Measurements from ENCODE around the gene KRT81.
"Not testable (repeated sequence)": the region's sequence is repeated elsewhere in the genome, so short reads cannot be mapped to it uniquely, and the experiment has no call there.

KRT81 gene

DNA sequence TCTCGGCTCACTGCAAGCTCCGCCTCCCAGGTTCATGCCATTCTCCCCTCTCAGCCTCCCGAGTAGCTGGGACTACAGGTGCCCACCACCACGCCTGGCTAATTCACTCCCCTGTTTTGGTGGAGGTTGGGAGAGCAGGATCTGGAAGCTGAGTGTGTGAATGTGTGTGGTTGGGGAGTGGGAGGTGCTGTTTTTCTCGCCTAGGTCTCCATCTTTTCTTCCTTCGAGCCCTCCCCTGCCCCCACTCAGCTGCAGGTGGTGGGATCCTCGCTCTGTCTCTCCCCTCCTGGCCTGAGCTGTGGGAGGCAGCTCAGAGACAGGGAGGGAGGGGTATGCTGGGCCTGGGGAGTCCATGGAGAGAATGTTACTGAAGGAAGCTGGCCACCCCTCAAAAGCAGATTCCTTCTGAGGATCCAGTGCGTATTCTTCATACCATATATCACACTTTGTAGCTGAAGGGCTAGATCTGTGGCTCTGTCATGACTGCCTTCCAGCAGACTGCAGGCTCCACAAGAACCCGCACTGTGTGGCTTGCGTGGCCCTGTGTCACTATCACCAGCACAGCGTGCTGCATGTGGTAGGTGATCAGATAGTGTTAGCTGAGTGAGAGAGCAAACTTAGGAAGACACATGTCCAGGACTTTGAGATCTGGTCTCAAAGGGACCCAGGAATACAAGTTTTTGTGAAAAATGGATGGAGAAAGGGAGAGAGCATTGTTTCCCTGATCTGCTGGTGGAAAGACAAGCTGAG is 27.1 kb upstream of the KRT81 start:
- DNase-seq (ENCODE audit: low read depth): no peak
- TF ChIP-seq, protein P1, sequence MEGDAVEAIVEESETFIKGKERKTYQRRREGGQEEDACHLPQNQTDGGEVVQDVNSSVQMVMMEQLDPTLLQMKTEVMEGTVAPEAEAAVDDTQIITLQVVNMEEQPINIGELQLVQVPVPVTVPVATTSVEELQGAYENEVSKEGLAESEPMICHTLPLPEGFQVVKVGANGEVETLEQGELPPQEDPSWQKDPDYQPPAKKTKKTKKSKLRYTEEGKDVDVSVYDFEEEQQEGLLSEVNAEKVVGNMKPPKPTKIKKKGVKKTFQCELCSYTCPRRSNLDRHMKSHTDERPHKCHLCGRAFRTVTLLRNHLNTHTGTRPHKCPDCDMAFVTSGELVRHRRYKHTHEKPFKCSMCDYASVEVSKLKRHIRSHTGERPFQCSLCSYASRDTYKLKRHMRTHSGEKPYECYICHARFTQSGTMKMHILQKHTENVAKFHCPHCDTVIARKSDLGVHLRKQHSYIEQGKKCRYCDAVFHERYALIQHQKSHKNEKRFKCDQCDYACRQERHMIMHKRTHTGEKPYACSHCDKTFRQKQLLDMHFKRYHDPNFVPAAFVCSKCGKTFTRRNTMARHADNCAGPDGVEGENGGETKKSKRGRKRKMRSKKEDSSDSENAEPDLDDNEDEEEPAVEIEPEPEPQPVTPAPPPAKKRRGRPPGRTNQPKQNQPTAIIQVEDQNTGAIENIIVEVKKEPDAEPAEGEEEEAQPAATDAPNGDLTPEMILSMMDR (IDR thresholded peaks at IDR 0.05; ENCODE audit: insufficient read depth, low read depth, low read length, missing control alignments): no peak
- H3K4me3 ChIP-seq (ENCODE audit: low read length): no peak overlapping the region

GRCh38 chr12:52317468-52318052 is 26.2 kb upstream of the KRT81 start:
- TF ChIP-seq, protein P1 (IDR thresholded peaks at IDR 0.05; ENCODE audit: insufficient read depth, low read depth, low read length, missing control alignments): no peak
- no peak overlapping the region for H3K4me3 ChIP-seq (ENCODE audit: low read length)
- no peak for DNase-seq (ENCODE audit: low read depth)

DNA sequence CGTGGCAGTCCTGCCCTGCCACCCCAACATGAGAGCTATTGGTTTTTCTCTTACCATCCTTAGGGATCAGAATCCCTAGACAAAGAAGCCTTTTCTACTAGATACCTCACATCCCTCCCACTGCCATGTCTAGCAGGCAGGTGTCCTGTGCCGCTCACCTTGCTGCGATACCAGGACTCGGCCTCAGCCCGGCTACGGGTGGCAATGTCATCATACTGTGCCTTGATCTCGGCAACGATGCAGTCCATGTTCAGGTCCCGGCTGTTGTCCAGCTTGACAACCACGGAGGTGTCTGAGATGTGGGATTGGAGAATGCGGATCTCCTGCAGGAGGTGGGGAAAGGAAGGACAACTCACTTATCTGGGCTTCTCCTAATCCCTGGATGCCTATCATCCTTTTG is 25.4 kb upstream of the KRT81 start:
- H3K4me3 ChIP-seq (ENCODE audit: low read length): no peak overlapping the region
- DNase-seq (ENCODE audit: low read depth): no peak
- TF ChIP-seq, protein P1 (IDR thresholded peaks at IDR 0.05; ENCODE audit: insufficient read depth, low read depth, low read length, missing control alignments): no peak

- no peak overlapping the region for H3K4me3 ChIP-seq (ENCODE audit: low read length)
- no peak for DNase-seq (ENCODE audit: low read depth)
- TF ChIP-seq, protein P1 (IDR thresholded peaks at IDR 0.05; ENCODE audit: insufficient read depth, low read depth, low read length, missing control alignments): no peak
These were observed 25.0 kb upstream of the KRT81 start for GRCh38 chr12:52316290-52316689.

DNA sequence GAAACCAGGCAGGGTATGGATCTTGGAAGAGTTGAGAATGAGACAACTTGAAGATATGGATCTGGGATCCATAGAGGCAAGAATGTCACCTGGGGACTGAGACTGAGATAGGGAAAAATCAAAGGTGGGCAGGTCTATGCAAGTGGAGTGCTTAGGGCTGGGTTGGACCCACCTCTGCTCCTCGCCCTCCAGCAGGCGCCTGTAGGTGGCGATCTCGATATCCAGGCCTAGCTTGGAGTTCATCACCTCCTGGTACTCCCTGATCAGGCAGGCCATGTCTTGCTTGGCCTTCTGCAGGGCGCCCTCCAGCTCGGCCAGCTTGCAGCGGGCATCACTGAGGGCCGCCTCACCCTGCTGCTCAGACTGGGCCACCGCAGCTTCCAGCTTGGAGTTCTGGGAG is 24.4 kb upstream of the KRT81 start:
- DNase-seq (ENCODE audit: low read depth); H3K4me3 ChIP-seq (ENCODE audit: low read length): not testable (repeated sequence)
- TF ChIP-seq, protein P1 (IDR thresholded peaks at IDR 0.05; ENCODE audit: insufficient read depth, low read depth, low read length, missing control alignments): peak; percentile 35

DNA sequence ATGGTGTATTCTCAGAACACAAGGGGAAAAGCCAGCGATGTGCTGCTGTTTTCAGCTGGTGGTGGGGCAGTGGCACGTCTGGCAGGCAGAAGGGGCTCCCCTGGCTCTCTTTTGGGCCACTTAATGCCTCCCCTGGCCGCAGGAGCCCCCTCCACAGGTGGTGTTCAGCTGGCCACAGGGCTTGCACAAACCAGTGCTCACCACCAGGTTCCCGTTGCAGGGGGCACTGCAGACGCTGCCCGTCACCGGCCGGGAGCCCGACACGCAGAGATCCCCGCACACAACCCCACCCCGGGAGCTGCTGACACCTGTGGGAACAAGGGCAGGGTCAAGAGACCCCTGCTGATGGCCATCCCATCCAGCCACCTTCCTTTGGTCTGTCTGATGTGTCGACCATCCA is 23.2 kb upstream of the KRT81 start:
- DNase-seq (ENCODE audit: low read depth): no peak
- TF ChIP-seq, protein P1 (IDR thresholded peaks at IDR 0.05; ENCODE audit: insufficient read depth, low read depth, low read length, missing control alignments): no peak
- no peak overlapping the region for H3K4me3 ChIP-seq (ENCODE audit: low read length)

DNA sequence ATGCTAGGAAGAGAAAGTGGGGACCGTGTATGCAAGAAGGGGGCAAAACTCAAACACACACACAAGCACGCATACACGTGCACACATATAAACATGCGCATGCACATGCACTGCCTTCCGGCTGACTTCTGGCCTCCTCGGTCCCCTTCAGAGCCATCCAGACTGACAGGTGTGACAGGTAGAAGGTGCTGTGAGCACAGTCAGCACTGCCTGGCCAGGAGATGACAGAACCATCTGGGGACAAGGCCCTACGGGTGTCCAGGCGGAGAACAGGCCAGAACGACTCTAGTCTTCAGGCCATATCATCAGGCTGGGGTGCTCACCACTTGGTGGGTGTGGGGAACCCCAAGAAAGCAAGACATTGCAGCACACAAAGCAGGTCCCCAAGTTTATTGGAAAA is 22.6 kb upstream of the KRT81 start:
- DNase-seq (ENCODE audit: low read depth): no peak
- no peak overlapping the region for H3K4me3 ChIP-seq (ENCODE audit: low read length)
- TF ChIP-seq, protein P1 (IDR thresholded peaks at IDR 0.05; ENCODE audit: insufficient read depth, low read depth, low read length, missing control alignments): no peak

Measured in epithelial cell of esophagus (primary cell).